H1 (cell line): ENCODE data around the gene AKAP8. TPM values are rescaled to one million over a fixed set of nuclear protein-coding genes. Genes with fewer than 3 reads are reported as not detected.

ENCODE experiments used
- CTCF ChIA-PET: fragments of 300-600 bp; sonication (Branson Sonifier 250); formaldehyde crosslinking; loops from one replicate; lab custom pipeline; 2021; ENCODE audit not compliant: partially characterized antibody; lab: Charles Lee
- POLR2A ChIA-PET: fragments of 300-600 bp; sonication (Branson Sonifier 250); formaldehyde crosslinking; loops from one replicate; lab custom pipeline; 2021; ENCODE audit warnings: inconsistent platforms; ENCODE audit not compliant: partially characterized antibody; lab: Charles Lee
- DNase-seq, 2 experiments: peaks; one replicate each; pipeline versions ENCODE4 v3.0.0 to v3.0.0-alpha.2; 2010 to 2022; ENCODE audit warnings: low spot score in 2 of 2, low read depth in 1 of 2, mixed read lengths in 1 of 2
- FAIRE-seq: peaks from 2 replicates; lab custom pipeline; 2011; peaks lifted over from hg19 to GRCh38; lab: Jason Lieb, UNC
- H2AFZ ChIP-seq: 2 replicates; pipeline ENCODE4 v1.8.1; 2012; ENCODE audit warnings: low read length, inconsistent platforms
- H2AK5ac ChIP-seq: 2 replicates; pipeline ENCODE4 v1.6.1; 2013; ENCODE audit warnings: low read depth, low read length
- H2BK120ac ChIP-seq: replicated peaks from 2 replicates; pipeline ENCODE3; 2013; ENCODE audit warnings: low read depth, low read length, inconsistent platforms
- H2BK12ac ChIP-seq: 2 replicates; pipeline ENCODE4 v1.6.1; 2013; ENCODE audit warnings: low read depth, low read length
- H2BK15ac ChIP-seq: 2 replicates; pipeline ENCODE4 v1.6.1; 2013; ENCODE audit warnings: low read length
- H2BK20ac ChIP-seq: 2 replicates; pipeline ENCODE4 v1.6.1; 2013; ENCODE audit warnings: low read length
- H2BK5ac ChIP-seq: 2 replicates; pipeline ENCODE4 v1.6.1; 2013; ENCODE audit warnings: low read depth, low read length
- H3K14ac ChIP-seq: 2 replicates; pipeline ENCODE4 v1.6.1; 2013; ENCODE audit warnings: inconsistent platforms; ENCODE audit not compliant: insufficient read length
- H3K18ac ChIP-seq: 2 replicates; pipeline ENCODE4 v1.6.1; 2013; ENCODE audit warnings: low read length; ENCODE audit errors: extremely low read depth
- H3K23ac ChIP-seq: 2 replicates; pipeline ENCODE4 v1.6.1; 2013; ENCODE audit warnings: inconsistent platforms; ENCODE audit not compliant: insufficient read length
- H3K23me2 ChIP-seq: 2 replicates; pipeline ENCODE4 v1.6.1; 2013; ENCODE audit warnings: low read depth, low read length
- H3K27ac ChIP-seq: 2 replicates; pipeline ENCODE4 v1.6.1; 2011; ENCODE audit warnings: low read depth, low read length, inconsistent platforms
- H3K27me3 ChIP-seq, 4 experiments: replicated peaks in 1 of 4; 1 replicate in 1 of 4; 2 replicates in 3 of 4; pipeline versions ENCODE4 v1.6.1 to v1.8.1; 2011 to 2013; ENCODE audit warnings: low read length in 3 of 4, mild to moderate bottlenecking in 3 of 4, inconsistent platforms in 2 of 4, mixed read lengths in 2 of 4, moderate library complexity in 1 of 4; ENCODE audit not compliant: control insufficient read depth in 3 of 4, insufficient read depth in 3 of 4; ENCODE audit errors: extremely low read depth in 1 of 4
- H3K36me3 ChIP-seq, 4 experiments: 2 replicates each; pipeline versions ENCODE4 v1.6.1 to v1.8.1; 2011 to 2013; ENCODE audit warnings: mild to moderate bottlenecking in 4 of 4, low read length in 3 of 4, moderate library complexity in 2 of 4, control low read depth in 1 of 4, inconsistent platforms in 1 of 4; ENCODE audit not compliant: insufficient read depth in 4 of 4, control insufficient read depth in 2 of 4
- H3K4ac ChIP-seq: replicated peaks from 2 replicates; pipeline ENCODE3; 2013; ENCODE audit warnings: low read length, low read depth, mixed read lengths, inconsistent platforms; ENCODE audit not compliant: insufficient read length
- H3K4me1 ChIP-seq, 4 experiments: replicated peaks in 1 of 4; 1 replicate in 1 of 4; 2 replicates in 3 of 4; pipeline versions ENCODE4 v1.6.1 to v1.8.1; 2011 to 2013; ENCODE audit warnings: low read length in 3 of 4, inconsistent platforms in 2 of 4, mixed read lengths in 1 of 4; ENCODE audit not compliant: insufficient read depth in 4 of 4, control insufficient read depth in 3 of 4
- H3K4me2 ChIP-seq, 2 experiments: 2 replicates each; pipeline versions ENCODE4 v1.6.1 to v1.8.1; 2011 to 2013; ENCODE audit warnings: low read depth in 2 of 2, low read length in 2 of 2, control low read depth in 1 of 2, inconsistent platforms in 1 of 2, mild to moderate bottlenecking in 1 of 2; ENCODE audit not compliant: insufficient read depth in 1 of 2
- H3K4me3 ChIP-seq, 4 experiments: fragments of 200-600, 300-600 bp in 1 of 4; sonication (generic), shearing (Covaris generic), sonication (Bioruptor Twin) in 1 of 4; 2 replicates each; pipeline versions ENCODE4 v1.5.1 to v1.8.1; 2011 to 2016; ENCODE audit warnings: low read length in 4 of 4, low read depth in 3 of 4, control low read depth in 2 of 4, inconsistent platforms in 2 of 4, mild to moderate bottlenecking in 2 of 4, mixed read lengths in 1 of 4, moderate library complexity in 1 of 4; ENCODE audit not compliant: insufficient read depth in 2 of 4; ENCODE audit errors: extremely low read depth in 1 of 4
- H3K56ac ChIP-seq: replicated peaks from 2 replicates; pipeline ENCODE3; 2013; ENCODE audit warnings: low read depth, mild to moderate bottlenecking, mixed read lengths, low read length, inconsistent platforms; ENCODE audit not compliant: insufficient read length
- H3K79me1 ChIP-seq: 2 replicates; pipeline ENCODE4 v1.6.1; 2013; ENCODE audit warnings: low read depth, low read length, control low read depth
- H3K79me2 ChIP-seq, 2 experiments: 2 replicates each; pipeline versions ENCODE4 v1.6.1 to v1.8.1; 2012 to 2013; ENCODE audit warnings: low read length in 2 of 2, mild to moderate bottlenecking in 2 of 2, inconsistent platforms in 1 of 2; ENCODE audit not compliant: insufficient read depth in 2 of 2, control insufficient read depth in 1 of 2
- H3K9ac ChIP-seq, 4 experiments: replicated peaks in 1 of 4; 1 replicate in 1 of 4; 2 replicates in 3 of 4; pipeline versions ENCODE4 v1.6.1 to v1.8.1; 2011 to 2013; ENCODE audit warnings: low read depth in 3 of 4, low read length in 3 of 4, control low read depth in 2 of 4, mild to moderate bottlenecking in 2 of 4, moderate library complexity in 2 of 4, inconsistent platforms in 1 of 4; ENCODE audit errors: extremely low read depth in 1 of 4
- H3K9me3 ChIP-seq, 2 experiments: 2 replicates each; pipeline versions ENCODE4 v1.6.1 to v1.8.1; 2012 to 2013; ENCODE audit warnings: mild to moderate bottlenecking in 2 of 2, moderate library complexity in 2 of 2, control low read depth in 1 of 2, inconsistent platforms in 1 of 2, low read depth in 1 of 2, low read length in 1 of 2, mixed read lengths in 1 of 2; ENCODE audit not compliant: insufficient read depth in 2 of 2
- H4K20me1 ChIP-seq, 2 experiments: replicated peaks in 1 of 2; 2 replicates each; pipeline versions ENCODE3 to v1.8.1; 2011 to 2013; ENCODE audit warnings: inconsistent platforms in 2 of 2, low read length in 2 of 2, mild to moderate bottlenecking in 1 of 2; ENCODE audit not compliant: insufficient read depth in 2 of 2, control insufficient read depth in 1 of 2
- H4K5ac ChIP-seq: 2 replicates; pipeline ENCODE4 v1.6.1; 2013; ENCODE audit warnings: low read length, low read depth, mixed read lengths, inconsistent platforms; ENCODE audit not compliant: insufficient read length
- H4K8ac ChIP-seq: 2 replicates; pipeline ENCODE4 v1.8.0; 2013; ENCODE audit warnings: mild to moderate bottlenecking, moderate library complexity, low read length, inconsistent platforms; ENCODE audit not compliant: insufficient read depth; ENCODE audit errors: extremely low read depth
- H4K91ac ChIP-seq: replicated peaks from 2 replicates; pipeline ENCODE3; 2013; ENCODE audit warnings: low read length, mixed read lengths, inconsistent platforms; ENCODE audit not compliant: insufficient read length
- EP300 ChIP-seq, 2 experiments: IDR thresholded peaks; 1 replicate in 1 of 2; 2 replicates in 1 of 2; pipeline ENCODE4 v1.6.1; 2011 to 2012; ENCODE audit warnings: low read depth in 2 of 2, low read length in 2 of 2, mild to moderate bottlenecking in 2 of 2, borderline replicate concordance in 1 of 2, inconsistent platforms in 1 of 2, moderate library complexity in 1 of 2
- NRF1 ChIP-seq: IDR thresholded peaks from 2 replicates; pipeline ENCODE4 v1.6.1; 2011; ENCODE audit warnings: mild to moderate bottlenecking, low read depth, low read length, improper control_type of control experiment
- SP1 ChIP-seq: IDR thresholded peaks from 2 replicates; pipeline ENCODE4 v1.6.1; 2011; ENCODE audit warnings: low read depth, low read length
- WGBS, 2 experiments: shearing (Covaris generic) in 1 of 2; methylation state at CpG; one replicate each; pipeline versions ENCODE4 v1.1.6 to v1.1.7; 2013 to 2015; ENCODE audit warnings: low lambda C conversion rate in 2 of 2, mixed read lengths in 2 of 2, inconsistent platforms in 1 of 2, low coverage in 1 of 2, missing lambda C conversion rate in 1 of 2; ENCODE audit not compliant: insufficient replicate concordance in 2 of 2, insufficient coverage in 1 of 2, insufficient read length in 1 of 2; ENCODE audit errors: extremely low coverage in 1 of 2, missing lambda C conversion rate in 1 of 2; 5-methylcytosine and 5-hydroxymethylcytosine counted together
- polyA plus RNA-seq, 7 experiments: library from polyadenylated mRNA; depleted of rRNA in 3 of 7; stranded (reverse) in 5 of 7; unstranded in 2 of 7; fragments of >200 nt in 5 of 7; fragments of 200-250 nt in 2 of 7; gene quantifications; 1 replicate in 5 of 7; 2 replicates in 1 of 7; 4 replicates in 1 of 7; pipeline versions ENCODE4 v1.2.1 to v1.2.3, GENCODE V29; 2011 to 2013; ENCODE audit warnings: missing spikeins in 2 of 7, mixed read lengths in 2 of 7
- total RNA-seq: library from RNA; stranded (reverse); fragmentation: NEBNext Ultra II Directional; extraction: Animal tissue kit (Norgen Biotek cat#: 25700); gene quantifications from 2 replicates; pipeline ENCODE4 v1.2.1, GENCODE V29; 2021

Gene AKAP8
- total and polyA plus RNA-seq, 2 of the 8 experiments (the other 6 are each of a cell fraction or from before 2014, with no cell fraction given): 17.0 to 41.0 TPM

GRCh38 chr19:15307169-15307568, 72.4 kb downstream of the AKAP8 start:
- TF ChIP-seq EP300 (IDR thresholded peaks at IDR 0.05; ENCODE audit: borderline replicate concordance in 1 of 2, low read depth in 2 of 2, low read length in 2 of 2) (no peak), NRF1 (no peak), SP1 (no peak)
- WGBS, 2 experiments: 95% methylated on average over 2 of the region's 2 CpGs; no CpG with 5 or more reads in 1 of the 2 experiments
- no peak overlapping the region for H3K27ac ChIP-seq

More at GRCh38 chr19:15307169-15307568, 72.4 kb downstream of the AKAP8 start:
- Histone ChIP-seq H3K79me1 (peaks cover 12% of the 10 kb centered on the region), H3K23me2 (no peaks in the 10 kb centered on the region), H3K4me3 (no peak overlapping the region), H4K91ac (no peak overlapping the region), H4K5ac (no peak overlapping the region), H3K36me3 (no peaks in the 10 kb centered on the region), H2BK12ac (no peak overlapping the region), H3K18ac (no peak overlapping the region), H3K14ac (no peak overlapping the region), H3K4me1 (no peaks in the 10 kb centered on the region), H2AFZ (no peak overlapping the region), H2AK5ac (no peak overlapping the region), H2BK5ac (no peak overlapping the region), H3K4ac (no peak overlapping the region), H3K4me2 (no peak overlapping the region), H3K9ac (no peak overlapping the region), H3K23ac (no peak overlapping the region), H4K8ac (no peak overlapping the region), H3K9me3 (no peaks in the 10 kb centered on the region), H2BK15ac (no peak overlapping the region), H4K20me1 (peaks cover 46 to 49% of the 10 kb centered on the region in 2 experiments), H2BK120ac (no peak overlapping the region), H2BK20ac (no peak overlapping the region), H3K56ac (no peak overlapping the region), H3K79me2 (peaks cover 84 to 99% of the 10 kb centered on the region in 2 experiments), H3K27me3 (no peaks in the 10 kb centered on the region)
- ChIA-PET CTCF (interaction anchor here (1.7 kb wide), 1 partner anchor 10 kb away, joined by 5 read pairs; no protein-coding TSS in a partner anchor), POLR2A (interaction anchor here (0.9 to 1.2 kb wide), 2 partner anchors 9 to 14 kb away, joined by 3 to 4 read pairs; no protein-coding TSS in a partner anchor)
- DNase-seq (no peak), FAIRE-seq (no peak)
